Raji (cell line): ENCODE measurements around the gene SCYGR1.

Experiments used
- POLR2A ChIP-seq: IDR thresholded peaks from 2 replicates; pipeline ENCODE4 v1.6.1; 2011; ENCODE audit warnings: low read depth, low read length, control low read depth; ENCODE audit not compliant: insufficient read depth

SCYGR1 gene

GRCh38 chr2:227389231-227389630 is 1.5 kb upstream of the SCYGR1 start:
- no peak for TF ChIP-seq POLR2A

- TF ChIP-seq POLR2A, result no peak
Observed at GRCh38 chr2:227388537-227389011, 825 bp upstream of the SCYGR1 start.

GRCh38 chr2:227386630-227387029 is 1.1 kb downstream of the SCYGR1 start:
- no peak for TF ChIP-seq POLR2A

GRCh38 chr2:227383686-227384085 is 4.1 kb downstream of the SCYGR1 start:
- TF ChIP-seq POLR2A, result no peak

GRCh38 chr2:227379095-227379494 is 8.7 kb downstream of the SCYGR1 start, which contains the start of gene TM4SF20:
TSS of gene TM4SF20 (minus strand) at chr2:227379306. CDS start at chr2:227379268, 38 bp downstream.
- no peak for TF ChIP-seq POLR2A

- TF ChIP-seq POLR2A, result no peak
Observed at GRCh38 chr2:227378371-227378782, 9.4 kb downstream of the SCYGR1 start.

GRCh38 chr2:227377467-227378351 is 10.0 kb downstream of the SCYGR1 start:
- TF ChIP-seq POLR2A, result no peak

- no peak for TF ChIP-seq POLR2A
Observed at GRCh38 chr2:227376656-227377396, 10.9 kb downstream of the SCYGR1 start.

GRCh38 chr2:227374158-227374557 is 13.6 kb downstream of the SCYGR1 start:
- no peak for TF ChIP-seq POLR2A

- no peak for TF ChIP-seq POLR2A
Observed at GRCh38 chr2:227373389-227373788, 14.4 kb downstream of the SCYGR1 start.

GRCh38 chr2:227370791-227371312 is 16.9 kb downstream of the SCYGR1 start:
- no peak for TF ChIP-seq POLR2A

- TF ChIP-seq POLR2A, result no peak
Observed at GRCh38 chr2:227370092-227370491, 17.7 kb downstream of the SCYGR1 start.

- no peak for TF ChIP-seq POLR2A
Observed at GRCh38 chr2:227368574-227368973, 19.2 kb downstream of the SCYGR1 start.

GRCh38 chr2:227367427-227367795 is 20.3 kb downstream of the SCYGR1 start:
- no peak for TF ChIP-seq POLR2A

GRCh38 chr2:227366769-227367426 is 20.9 kb downstream of the SCYGR1 start:
- TF ChIP-seq POLR2A, result no peak
